ENCODE measurements around the gene TPMT. TPM values are rescaled to one million over a fixed set of nuclear protein-coding genes. Genes with fewer than 3 reads are reported as not detected.

Gene TPMT
- total RNA-seq, 1 donor from 2014 or later: 10.7 TPM

DNA sequence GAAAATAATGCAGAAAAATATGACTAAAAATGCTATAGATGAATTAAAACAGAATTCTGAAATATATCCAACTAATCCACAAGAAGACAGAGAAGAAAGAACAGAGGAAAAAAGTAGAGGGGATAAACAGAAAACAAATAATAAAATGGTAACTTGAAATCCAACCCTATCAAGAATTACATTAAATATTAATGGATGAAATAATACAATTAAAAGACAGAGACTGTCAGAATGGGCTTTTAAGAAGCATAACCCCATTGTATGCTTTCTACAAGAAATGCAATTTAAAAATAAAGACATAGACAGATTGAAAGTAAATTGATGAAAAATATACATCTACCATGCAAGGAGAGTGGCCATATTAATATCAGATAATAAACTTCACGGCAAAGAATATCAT, 47.8 kb downstream of the TPMT start:
- no peak for DNase-seq

- DNase-seq: no peak
Measured at GRCh38 chr6:18102783-18103509, 51.9 kb downstream of the TPMT start.

DNA sequence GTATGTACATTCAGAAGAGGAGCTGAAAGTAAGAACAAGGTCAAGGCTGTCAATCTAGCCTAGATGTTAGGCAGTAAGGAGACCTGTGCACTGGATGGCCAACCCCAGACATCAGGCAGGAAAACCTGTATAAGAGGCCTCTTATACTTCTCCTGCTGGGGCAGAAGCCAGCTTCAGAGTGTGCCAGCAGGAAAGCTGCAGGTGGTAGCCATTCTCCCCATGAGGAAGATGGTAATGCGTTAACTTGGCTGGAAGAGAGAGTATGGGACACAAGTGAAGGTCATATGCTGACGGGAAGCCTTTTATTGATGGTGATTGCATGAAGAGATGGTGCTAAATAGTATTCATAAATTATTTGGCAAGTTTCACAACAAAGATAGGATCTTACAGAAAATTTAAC, 53.0 kb downstream of the TPMT start:
- DNase-seq: no peak

DNA sequence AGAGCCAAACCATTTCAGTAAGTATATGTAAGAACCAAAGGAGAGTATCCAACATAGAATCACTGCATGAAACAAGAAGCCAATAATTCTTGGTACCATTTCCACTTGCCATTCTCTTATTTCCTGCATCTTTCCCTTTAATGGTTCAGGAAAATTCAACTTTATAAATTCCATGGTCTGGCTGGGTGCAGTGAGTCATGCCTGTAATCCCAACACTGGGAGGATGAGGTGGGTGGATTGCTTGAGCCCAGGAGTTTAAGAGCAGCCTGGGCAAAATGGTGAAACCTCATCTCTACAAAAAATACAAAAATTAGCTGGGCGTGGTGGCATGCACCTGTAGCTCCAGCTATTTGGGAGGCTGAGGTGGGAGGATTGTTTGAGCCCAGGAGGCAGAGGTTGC, 53.6 kb downstream of the TPMT start:
- DNase-seq: no peak

- DNase-seq: no peak
Measured at GRCh38 chr6:18100296-18100695, 54.6 kb downstream of the TPMT start.

- DNase-seq: no peak
Measured at GRCh38 chr6:18099511-18099910, 55.4 kb downstream of the TPMT start.

- no peak for DNase-seq
Measured at GRCh38 chr6:18096423-18096822, 58.5 kb downstream of the TPMT start.

- DNase-seq: no peak
Measured at GRCh38 chr6:18091382-18091781, 63.5 kb downstream of the TPMT start.

GRCh38 chr6:18090349-18090786, 64.5 kb downstream of the TPMT start:
- no peak for DNase-seq

GRCh38 chr6:18088419-18089296, 66.2 kb downstream of the TPMT start:
- peak; percentile 4 for DNase-seq

GRCh38 chr6:18087396-18088165, 67.3 kb downstream of the TPMT start:
- no peak for DNase-seq

DNA sequence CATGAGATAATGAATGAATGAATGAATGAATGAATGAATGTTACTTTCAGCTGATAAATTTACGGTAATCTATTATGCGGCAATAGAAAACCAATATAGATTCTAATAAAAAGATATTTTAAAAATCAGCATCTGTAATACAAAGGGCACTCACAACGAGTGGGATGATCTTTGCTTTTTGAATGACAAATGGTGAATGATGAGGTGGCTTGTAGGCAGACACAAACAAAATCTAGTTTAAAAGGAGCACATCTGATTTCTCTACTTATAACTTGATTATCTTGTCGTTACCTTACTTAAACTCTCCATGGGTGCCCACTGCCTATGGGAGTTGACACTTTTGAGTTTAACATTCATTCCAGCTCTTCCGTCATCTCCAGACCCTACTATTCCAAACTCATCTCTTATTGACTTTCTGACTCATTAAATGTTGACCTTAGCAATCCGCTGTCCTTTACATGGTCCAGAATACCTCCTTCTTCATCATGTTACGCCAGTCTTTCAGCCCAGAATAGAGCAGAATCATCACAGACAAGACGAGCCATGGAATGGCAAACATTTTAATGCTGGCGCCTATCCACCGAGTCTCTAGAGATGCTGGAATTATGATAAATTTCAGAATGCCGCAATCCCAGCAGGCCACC, 73.7 kb downstream of the TPMT start:
- no peak for DNase-seq

DNA sequence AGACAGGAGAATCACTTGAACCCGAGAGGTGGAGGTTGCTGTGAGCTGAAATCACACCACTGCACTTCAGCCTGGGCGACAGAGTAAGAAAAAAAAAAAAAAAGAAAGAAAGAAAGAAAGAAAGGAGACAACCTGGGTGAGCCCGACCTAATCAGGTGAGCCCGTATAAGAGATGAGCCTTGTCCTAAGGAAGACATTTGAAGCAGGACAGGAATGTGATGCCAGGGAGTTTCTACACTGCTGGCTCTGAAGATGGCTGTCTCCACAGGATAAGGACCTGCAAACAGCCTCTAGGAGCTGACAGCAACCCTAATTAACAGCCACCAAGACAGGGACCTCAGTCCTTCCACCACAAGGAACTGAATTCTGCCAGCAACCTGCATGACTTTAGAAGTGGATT, 74.3 kb downstream of the TPMT start:
- no peak for DNase-seq

GRCh38 chr6:18078866-18079265, 76.0 kb downstream of the TPMT start:
- no peak for DNase-seq

Other genes starting within 250 kb of the TPMT start
- 48.2 and 52.4 TPM in 2 replicates for gene KIF13A, start 167.4 kb downstream of the TPMT start, total RNA-seq
- gene NHLRC1, start 32.4 kb downstream of the TPMT start, total RNA-seq: 1.4 and 1.6 TPM in 2 replicates
- gene KDM1B, start 345 bp upstream of the TPMT start, total RNA-seq: 9.7 and 14.8 TPM in 2 replicates
- gene DEK, start 109.5 kb upstream of the TPMT start, total RNA-seq: 122 and 136 TPM in 2 replicates
- gene RNF144B, start 232.3 kb upstream of the TPMT start, total RNA-seq: 77.1 and 89.2 TPM in 2 replicates

Measured in dermis blood vessel endothelial cell (primary cell).